NCI-H446 (cell line): ENCODE data around the gene MRPL55.

ENCODE experiments used
- DNase-seq, 2 experiments: peaks; one replicate each; lab custom pipeline; 2025; lab: John Stamatoyannopoulos, UW

MRPL55 gene

GRCh38 chr1:228100822-228101613, 8.1 kb downstream of the MRPL55 start:
- no peak for DNase-seq

GRCh38 chr1:228099331-228099732, 9.8 kb downstream of the MRPL55 start:
- DNase-seq = no peak

- no peak for DNase-seq
Measured at GRCh38 chr1:228098323-228098931, 10.7 kb downstream of the MRPL55 start.

GRCh38 chr1:228097333-228098081, 11.6 kb downstream of the MRPL55 start:
- no peak for DNase-seq

GRCh38 chr1:228096416-228097332, 12.4 kb downstream of the MRPL55 start:
- no peak for DNase-seq

GRCh38 chr1:228095938-228096337, 13.2 kb downstream of the MRPL55 start:
- DNase-seq = no peak

- no peak for DNase-seq
Measured at GRCh38 chr1:228095161-228095560, 13.9 kb downstream of the MRPL55 start.

GRCh38 chr1:228094432-228095016, 14.6 kb downstream of the MRPL55 start:
- DNase-seq = no peak

- DNase-seq = no peak
Measured at GRCh38 chr1:228093050-228093906, 15.8 kb downstream of the MRPL55 start.

GRCh38 chr1:228092342-228093049, 16.6 kb downstream of the MRPL55 start:
- no peak for DNase-seq

- no peak for DNase-seq
Measured at GRCh38 chr1:228091084-228091483, 18.0 kb downstream of the MRPL55 start.

- DNase-seq = no peak
Measured at GRCh38 chr1:228090613-228091081, 18.5 kb downstream of the MRPL55 start.

GRCh38 chr1:228089519-228090380, 19.3 kb downstream of the MRPL55 start:
- DNase-seq = no peak

GRCh38 chr1:228088586-228089498, 20.3 kb downstream of the MRPL55 start:
- no peak for DNase-seq

- DNase-seq = no peak
Measured at GRCh38 chr1:228087771-228088251, 21.3 kb downstream of the MRPL55 start.

- no peak for DNase-seq
Measured at GRCh38 chr1:228085287-228085951, 23.7 kb downstream of the MRPL55 start.

GRCh38 chr1:228084797-228085196, 24.3 kb downstream of the MRPL55 start:
- DNase-seq = no peak
